ENCODE measurements around the gene FKBP14.

DNA sequence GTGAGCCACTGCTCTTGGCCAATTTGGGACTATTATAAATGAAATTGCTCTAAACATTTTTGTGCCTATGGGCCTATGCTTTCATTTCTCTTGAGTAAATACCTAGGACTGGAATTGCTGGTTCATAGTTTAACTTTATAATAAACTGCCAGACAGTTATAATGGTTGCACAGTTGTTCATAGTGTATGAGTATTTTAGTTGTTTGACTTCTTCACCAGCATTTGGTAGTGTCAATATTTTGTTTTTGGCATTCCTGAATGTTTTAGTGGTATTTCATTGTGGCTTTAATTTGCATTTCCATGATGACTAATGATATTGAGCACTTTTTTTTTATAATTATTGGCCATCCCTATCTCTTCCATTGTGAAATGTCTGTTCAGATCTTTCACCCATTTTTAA is 31.2 kb upstream of the FKBP14 start:
- TF ChIP-seq, protein P1, sequence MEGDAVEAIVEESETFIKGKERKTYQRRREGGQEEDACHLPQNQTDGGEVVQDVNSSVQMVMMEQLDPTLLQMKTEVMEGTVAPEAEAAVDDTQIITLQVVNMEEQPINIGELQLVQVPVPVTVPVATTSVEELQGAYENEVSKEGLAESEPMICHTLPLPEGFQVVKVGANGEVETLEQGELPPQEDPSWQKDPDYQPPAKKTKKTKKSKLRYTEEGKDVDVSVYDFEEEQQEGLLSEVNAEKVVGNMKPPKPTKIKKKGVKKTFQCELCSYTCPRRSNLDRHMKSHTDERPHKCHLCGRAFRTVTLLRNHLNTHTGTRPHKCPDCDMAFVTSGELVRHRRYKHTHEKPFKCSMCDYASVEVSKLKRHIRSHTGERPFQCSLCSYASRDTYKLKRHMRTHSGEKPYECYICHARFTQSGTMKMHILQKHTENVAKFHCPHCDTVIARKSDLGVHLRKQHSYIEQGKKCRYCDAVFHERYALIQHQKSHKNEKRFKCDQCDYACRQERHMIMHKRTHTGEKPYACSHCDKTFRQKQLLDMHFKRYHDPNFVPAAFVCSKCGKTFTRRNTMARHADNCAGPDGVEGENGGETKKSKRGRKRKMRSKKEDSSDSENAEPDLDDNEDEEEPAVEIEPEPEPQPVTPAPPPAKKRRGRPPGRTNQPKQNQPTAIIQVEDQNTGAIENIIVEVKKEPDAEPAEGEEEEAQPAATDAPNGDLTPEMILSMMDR (IDR thresholded peaks at IDR 0.05; ENCODE audit: insufficient read depth, low read length, poor library complexity, severe bottlenecking), result no peak
- TF ChIP-seq EZH2phosphoT487 (conservative IDR thresholded peaks at IDR 0.05; ENCODE audit: low read length), result no peak

Measured in SU-DHL-6 (cell line).